NT2/D1 (cell line): Measurements from ENCODE around the gene STX16.

ENCODE experiments used
- YY1 ChIP-seq: IDR thresholded peaks from 2 replicates; pipeline ENCODE4 v1.6.1; 2011; ENCODE audit not compliant: insufficient read length, insufficient read depth
- ZNF274 ChIP-seq: IDR thresholded peaks from 2 replicates; pipeline ENCODE4 v1.6.1; 2011; ENCODE audit warnings: mild to moderate bottlenecking, low read depth, low read length

DNA sequence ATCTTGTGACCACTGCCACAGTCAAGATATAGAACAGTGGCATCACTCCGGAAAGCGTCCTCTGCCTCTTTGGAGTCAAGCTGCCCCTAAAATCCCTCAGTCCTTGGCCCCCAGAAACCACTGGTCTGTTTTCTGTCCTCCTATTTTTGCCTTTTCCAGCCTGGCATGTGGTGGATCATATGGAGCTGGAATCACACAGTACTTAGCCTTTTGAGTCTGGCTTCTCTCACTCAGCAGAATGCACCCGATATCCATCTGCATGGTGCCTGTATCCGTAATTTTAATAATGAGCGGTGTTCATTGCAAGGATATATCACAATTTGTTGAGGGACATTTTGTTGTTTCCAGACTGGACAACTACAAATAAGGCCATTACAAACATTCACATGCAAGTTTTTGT is 49.0 kb upstream of the STX16 start:
- TF ChIP-seq YY1 (no peak), ZNF274 (no peak)
